A673 (cell line): Measurements from ENCODE around the gene ANXA11.

Source experiments
- EZH2 ChIP-seq: fragments of 200-600 bp; sonication (generic); IDR thresholded peaks from 2 replicates; pipeline ENCODE4 v1.6.1; 2017; ENCODE audit warnings: borderline replicate concordance, low read depth, mild to moderate bottlenecking, mixed read lengths, antibody characterized with exemption, low read length; ENCODE audit not compliant: poor library complexity, severe bottlenecking
- TF ChIP-seq, protein P1 (sequence below): fragments of 300-800, 200-600 bp; sonication (generic); conservative IDR thresholded peaks from 2 replicates; pipeline ENCODE4 v1.5.1; 2017; ENCODE audit warnings: low read depth, mild to moderate bottlenecking, antibody characterized with exemption, low read length, moderate library complexity, mixed read lengths

DNA sequence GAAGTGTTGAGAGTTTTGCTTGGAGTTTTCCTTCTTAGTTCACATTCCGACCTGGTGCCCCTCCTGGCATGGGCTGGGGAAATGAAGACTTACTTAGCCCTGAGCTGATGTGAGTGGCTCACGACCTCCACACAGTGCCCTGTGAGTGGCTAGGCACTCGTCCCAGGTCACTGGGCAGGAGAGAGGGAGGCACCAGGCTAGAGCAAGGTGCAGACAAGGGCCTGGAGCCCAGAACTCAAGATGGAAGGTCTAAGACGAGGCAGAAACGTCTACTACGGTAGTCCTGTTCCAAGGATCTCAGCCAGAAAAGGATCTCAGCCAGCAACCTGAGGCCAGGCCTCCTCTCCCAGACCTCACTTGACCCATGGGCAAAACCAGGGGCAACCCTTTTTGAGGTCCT lies 22.4 kb downstream of the ANXA11 start:
- TF ChIP-seq, protein P1, sequence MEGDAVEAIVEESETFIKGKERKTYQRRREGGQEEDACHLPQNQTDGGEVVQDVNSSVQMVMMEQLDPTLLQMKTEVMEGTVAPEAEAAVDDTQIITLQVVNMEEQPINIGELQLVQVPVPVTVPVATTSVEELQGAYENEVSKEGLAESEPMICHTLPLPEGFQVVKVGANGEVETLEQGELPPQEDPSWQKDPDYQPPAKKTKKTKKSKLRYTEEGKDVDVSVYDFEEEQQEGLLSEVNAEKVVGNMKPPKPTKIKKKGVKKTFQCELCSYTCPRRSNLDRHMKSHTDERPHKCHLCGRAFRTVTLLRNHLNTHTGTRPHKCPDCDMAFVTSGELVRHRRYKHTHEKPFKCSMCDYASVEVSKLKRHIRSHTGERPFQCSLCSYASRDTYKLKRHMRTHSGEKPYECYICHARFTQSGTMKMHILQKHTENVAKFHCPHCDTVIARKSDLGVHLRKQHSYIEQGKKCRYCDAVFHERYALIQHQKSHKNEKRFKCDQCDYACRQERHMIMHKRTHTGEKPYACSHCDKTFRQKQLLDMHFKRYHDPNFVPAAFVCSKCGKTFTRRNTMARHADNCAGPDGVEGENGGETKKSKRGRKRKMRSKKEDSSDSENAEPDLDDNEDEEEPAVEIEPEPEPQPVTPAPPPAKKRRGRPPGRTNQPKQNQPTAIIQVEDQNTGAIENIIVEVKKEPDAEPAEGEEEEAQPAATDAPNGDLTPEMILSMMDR: no peak
- TF ChIP-seq EZH2: no peak
